Mesenteric fat pad (tissue), 1 donor: Measurements from ENCODE around the gene KIF7. TPM values are rescaled to one million over a fixed set of nuclear protein-coding genes. Genes with fewer than 3 reads are reported as not detected.
A peak's percentile ranks its signal among the peaks of the same experiment; 100 is the strongest.

Source experiments
- DNase-seq: peaks from one replicate; pipeline ENCODE4 v3.0.0-alpha.2; 2020; ENCODE audit warnings: low spot score
- total RNA-seq: library from RNA; stranded (reverse); fragmentation: NEBNext Ultra II Directional; extraction: Animal tissue kit (Norgen Biotek cat#: 25700); gene quantifications from one replicate; pipeline ENCODE4 v1.2.1, GENCODE V29; 2021
- donor health status: DM: yes; HTN: yes; CAD: no.

KIF7 gene
- total RNA-seq, 1 donor from 2014 or later: 12.7 TPM

- DNase-seq: peak; percentile 81
Measured at GRCh38 chr15:89649716-89650115, 5.6 kb downstream of the KIF7 start.

GRCh38 chr15:89649013-89649625 is 6.1 kb downstream of the KIF7 start:
- DNase-seq: peak; percentile 87

GRCh38 chr15:89648106-89649012 is 6.9 kb downstream of the KIF7 start:
- peak; percentile 83 for DNase-seq

GRCh38 chr15:89647191-89647851 is 7.9 kb downstream of the KIF7 start:
- peak; percentile 92 for DNase-seq

GRCh38 chr15:89646416-89647141 is 8.7 kb downstream of the KIF7 start:
- DNase-seq: peak; percentile 45

GRCh38 chr15:89645680-89646079 is 9.6 kb downstream of the KIF7 start:
- peak; percentile 64 for DNase-seq

GRCh38 chr15:89642106-89642505 is 13.2 kb downstream of the KIF7 start:
- DNase-seq: no peak

GRCh38 chr15:89641053-89641452 is 14.2 kb downstream of the KIF7 start:
- no peak for DNase-seq

- no peak for DNase-seq
Measured at GRCh38 chr15:89640245-89640644, 15.0 kb downstream of the KIF7 start.

GRCh38 chr15:89633585-89633984 is 21.7 kb downstream of the KIF7 start:
- DNase-seq: no peak

GRCh38 chr15:89632563-89633430 is 22.5 kb downstream of the KIF7 start:
- no peak for DNase-seq

- no peak for DNase-seq
Measured at GRCh38 chr15:89631902-89632264, 23.4 kb downstream of the KIF7 start.

- DNase-seq: no peak
Measured at GRCh38 chr15:89630974-89631901, 24.0 kb downstream of the KIF7 start.

- peak; percentile 77 for DNase-seq
Measured at GRCh38 chr15:89630260-89630659, 25.0 kb downstream of the KIF7 start.

GRCh38 chr15:89629829-89630228 is 25.4 kb downstream of the KIF7 start:
- no peak for DNase-seq

- peak; percentile 37 for DNase-seq
Measured at GRCh38 chr15:89628806-89629715, 26.2 kb downstream of the KIF7 start.

- no peak for DNase-seq
Measured at GRCh38 chr15:89628301-89628700, 27.0 kb downstream of the KIF7 start.

GRCh38 chr15:89627256-89627970 is 27.9 kb downstream of the KIF7 start:
- no peak for DNase-seq
